Natural killer cell (primary cell): ENCODE data around the gene MORC2. TPM values are rescaled to one million over a fixed set of nuclear protein-coding genes. Genes with fewer than 3 reads are reported as not detected.

Experiments
- ATAC-seq, 3 donors: fragments of 150-1000 bp in 2 of 3; fragments of 200-7000 bp in 1 of 3; cut with Tn5 transposase; 1 replicate in 1 of 3; 2 replicates in 2 of 3; pipeline ENCODE4 v1.10.0; 2021; ENCODE audit warnings: mild to moderate bottlenecking in 2 of 3, moderate library complexity in 2 of 3
- DNase-seq, 2 donors: peaks; one replicate each; pipeline versions ENCODE4 v3.0.0 to v3.0.0-alpha.2; 2013 to 2021; ENCODE audit warnings: mixed read lengths in 1 of 2
- H3K27ac ChIP-seq: one replicate; pipeline ENCODE4 v1.5.1; 2013; ENCODE audit warnings: mild to moderate bottlenecking, low read length
- H3K27me3 ChIP-seq: one replicate; pipeline ENCODE4 v1.6.1; 2013; ENCODE audit warnings: low read length; ENCODE audit not compliant: control insufficient read depth, insufficient read depth
- H3K36me3 ChIP-seq: one replicate; pipeline ENCODE4 v1.6.1; 2013; ENCODE audit warnings: low read length; ENCODE audit not compliant: control insufficient read depth, insufficient read depth
- H3K4me1 ChIP-seq: one replicate; pipeline ENCODE4 v1.6.1; 2013; ENCODE audit warnings: low read length; ENCODE audit not compliant: control insufficient read depth, insufficient read depth
- H3K4me3 ChIP-seq: one replicate; pipeline ENCODE4 v1.5.1; 2013; ENCODE audit warnings: low read length
- H3K9me3 ChIP-seq: one replicate; pipeline ENCODE4 v1.6.1; 2013; ENCODE audit warnings: low read length; ENCODE audit not compliant: control insufficient read depth, insufficient read depth
- H3K27ac Mint-ChIP-seq, 2 donors: one replicate each; pipeline ENCODE4 v1.8.0; 2022; ENCODE audit warnings: mild to moderate bottlenecking in 2 of 2, mixed read lengths in 2 of 2, moderate library complexity in 1 of 2
- H3K27me3 Mint-ChIP-seq, 2 donors: one replicate each; pipeline ENCODE4 v1.8.0; 2022; ENCODE audit warnings: low read depth in 2 of 2, mixed read lengths in 2 of 2
- H3K36me3 Mint-ChIP-seq: one replicate; pipeline ENCODE4 v1.8.0; 2022; ENCODE audit warnings: mixed read lengths
- H3K4me1 Mint-ChIP-seq, 2 donors: one replicate each; pipeline ENCODE4 v1.8.0; 2022; ENCODE audit warnings: mixed read lengths in 2 of 2
- H3K4me3 Mint-ChIP-seq: one replicate; pipeline ENCODE4 v1.8.0; 2022; ENCODE audit warnings: mild to moderate bottlenecking, moderate library complexity, mixed read lengths
- H3K9me3 Mint-ChIP-seq, 2 donors: one replicate each; pipeline ENCODE4 v1.8.0; 2022; ENCODE audit warnings: mixed read lengths in 2 of 2
- CTCF ChIP-seq: fragments of 200-600 bp; IDR thresholded peaks from one replicate; pipeline ENCODE4 v1.8.0; 2022; ENCODE audit warnings: antibody characterized with exemption
- WGBS: methylation state at CpG from one replicate; pipeline ENCODE4 v1.1.7; 2013; ENCODE audit warnings: missing lambda C conversion rate; ENCODE audit not compliant: insufficient coverage; 5-methylcytosine and 5-hydroxymethylcytosine counted together
- intact Hi-C: fragments of 100-400 bp; cut with micrococcal nuclease; formaldehyde crosslinking; loops from one replicate; pipeline ENCODE4 v1.14.2; 2022
- total RNA-seq, 4 donors: library from RNA; stranded (reverse); fragments of 120-200 nt in 1 of 4; gene quantifications; one replicate each; pipeline versions ENCODE4 v1.2.3 to v1.2.4, GENCODE V29; 2013 to 2022

Gene MORC2
- total RNA-seq, 3 donors from 2014 or later (not counting 1 experiment from before 2014, with no cell fraction given): 15.3 to 19.7 (median 16.4) TPM

- WGBS: 88% methylated on average over 17 of the region's 17 CpGs
- ATAC-seq (no peak), DNase-seq (no peak)
- Histone ChIP-seq H3K4me3 (no peak overlapping the region), H3K9me3 (no peaks in the 10 kb centered on the region), H3K36me3 (no peaks in the 10 kb centered on the region), H3K27me3 (no peaks in the 10 kb centered on the region), H3K27ac (no peak overlapping the region), H3K4me1 (no peaks in the 10 kb centered on the region)
- no peak for TF ChIP-seq CTCF
- Mint-ChIP-seq H3K27me3 (no peaks in the 10 kb centered on the region), H3K27ac (no peak overlapping the region), H3K36me3 (no peaks in the 10 kb centered on the region), H3K9me3 (no peaks in the 10 kb centered on the region), H3K4me3 (no peak overlapping the region), H3K4me1 (peaks cover 9 to 22% of the 10 kb centered on the region in 2 donors)
- intact Hi-C loops: no loop called here
Measured at GRCh38 chr22:30889268-30889995, 79.1 kb downstream of the MORC2 start.

GRCh38 chr22:30887861-30888260 is 80.7 kb downstream of the MORC2 start:
- Mint-ChIP-seq H3K9me3 (no peaks in the 10 kb centered on the region), H3K4me3 (no peak overlapping the region), H3K27me3 (no peaks in the 10 kb centered on the region), H3K4me1 (peaks cover 0 to 13% of the 10 kb centered on the region in 2 donors), H3K36me3 (no peaks in the 10 kb centered on the region), H3K27ac (no peak overlapping the region)
- Histone ChIP-seq H3K27me3 (no peaks in the 10 kb centered on the region), H3K4me1 (no peaks in the 10 kb centered on the region), H3K27ac (no peak overlapping the region), H3K9me3 (no peaks in the 10 kb centered on the region), H3K4me3 (no peak overlapping the region), H3K36me3 (no peaks in the 10 kb centered on the region)
- 95% methylated on average over 5 of the region's 5 CpGs for WGBS
- no peak for TF ChIP-seq CTCF
- intact Hi-C loops: no loop called here
- DNase-seq (no peak), ATAC-seq (no peak)

GRCh38 chr22:30887453-30887852 is 81.1 kb downstream of the MORC2 start:
- intact Hi-C loops: no loop called here
- no peak overlapping the region for H3K4me3 Mint-ChIP-seq
- no peak overlapping the region for H3K27ac Mint-ChIP-seq
- Histone ChIP-seq H3K4me1 (no peaks in the 10 kb centered on the region), H3K27me3 (no peaks in the 10 kb centered on the region), H3K4me3 (no peak overlapping the region), H3K27ac (no peak overlapping the region), H3K9me3 (no peaks in the 10 kb centered on the region), H3K36me3 (no peaks in the 10 kb centered on the region)
- no peak for ATAC-seq
- peaks cover 0 to 13% of the 10 kb centered on the region in 2 donors for H3K4me1 Mint-ChIP-seq
- no peaks in the 10 kb centered on the region for H3K9me3 Mint-ChIP-seq
- 90% methylated on average over 11 of the region's 11 CpGs for WGBS
- H3K36me3 Mint-ChIP-seq: no peaks in the 10 kb centered on the region
- TF ChIP-seq CTCF: no peak
- H3K27me3 Mint-ChIP-seq: no peaks in the 10 kb centered on the region
- no peak for DNase-seq

- no peaks in the 10 kb centered on the region for H3K4me1 ChIP-seq
- Mint-ChIP-seq H3K36me3 (no peaks in the 10 kb centered on the region), H3K4me3 (no peak overlapping the region), H3K27ac (no peak overlapping the region), H3K4me1 (peaks cover 0 to 5% of the 10 kb centered on the region in 2 donors), H3K27me3 (no peaks in the 10 kb centered on the region), H3K9me3 (no peaks in the 10 kb centered on the region)
- no peak for DNase-seq
- no peaks in the 10 kb centered on the region for H3K9me3 ChIP-seq
- no peaks in the 10 kb centered on the region for H3K36me3 ChIP-seq
- intact Hi-C loops: no loop called here
- no peak for TF ChIP-seq CTCF
- no peak for ATAC-seq
- no peak overlapping the region for H3K27ac ChIP-seq
- H3K4me3 ChIP-seq: no peak overlapping the region
- WGBS: 79% methylated on average over 9 of the region's 9 CpGs
- no peaks in the 10 kb centered on the region for H3K27me3 ChIP-seq
Measured at GRCh38 chr22:30885591-30885990, 83.0 kb downstream of the MORC2 start.
